Activated CD8-positive, alpha-beta memory T cell treated with anti-CD3 and anti-CD28 coated beads for 24 hours (primary cell): ENCODE data around the gene PTPMT1.
"Not testable (repeated sequence)": the region's sequence is repeated elsewhere in the genome, so short reads cannot be mapped to it uniquely, and the experiment has no call there.

Experiments used
- DNase-seq: peaks from one replicate; pipeline ENCODE4 v3.0.0-alpha.2; 2020

PTPMT1 gene

GRCh38 chr11:47550288-47551047 is 14.9 kb upstream of the PTPMT1 start:
- DNase-seq = no peak

- no peak for DNase-seq
Measured at GRCh38 chr11:47551086-47551485, 14.3 kb upstream of the PTPMT1 start.

- DNase-seq = no peak
Measured at GRCh38 chr11:47552056-47552565, 13.3 kb upstream of the PTPMT1 start.

- peak; percentile 95 for DNase-seq
Measured at GRCh38 chr11:47552566-47553405, 12.6 kb upstream of the PTPMT1 start, which contains the start of gene CELF1. Gene CELF1 (minus strand): TSS chr11:47553132. CDS start chr11:47499523, 53,609 bp downstream.

GRCh38 chr11:47553406-47553743 is 12.0 kb upstream of the PTPMT1 start:
- DNase-seq = no peak

- DNase-seq = not testable (repeated sequence)
Measured at GRCh38 chr11:47557004-47557403, 8.4 kb upstream of the PTPMT1 start.

- DNase-seq = no peak
Measured at GRCh38 chr11:47558695-47559094, 6.7 kb upstream of the PTPMT1 start.

- DNase-seq = no peak
Measured at GRCh38 chr11:47560426-47560825, 5.0 kb upstream of the PTPMT1 start.

GRCh38 chr11:47562393-47562792 is 3.0 kb upstream of the PTPMT1 start:
- not testable (repeated sequence) for DNase-seq

- not testable (repeated sequence) for DNase-seq
Measured at GRCh38 chr11:47564366-47564765, 1.0 kb upstream of the PTPMT1 start.

- no peak for DNase-seq
Measured at GRCh38 chr11:47564933-47565339, 463 bp upstream of the PTPMT1 start.

- no peak for DNase-seq
Measured at GRCh38 chr11:47566149-47566698, 825 bp downstream of the PTPMT1 start.

GRCh38 chr11:47569646-47570045 is 4.2 kb downstream of the PTPMT1 start:
- DNase-seq = no peak

- no peak for DNase-seq
Measured at GRCh38 chr11:47570651-47571356, 5.4 kb downstream of the PTPMT1 start.

GRCh38 chr11:47571357-47571729 is 5.9 kb downstream of the PTPMT1 start:
- no peak for DNase-seq

GRCh38 chr11:47571895-47572294 is 6.5 kb downstream of the PTPMT1 start:
- DNase-seq = no peak

- no peak for DNase-seq
Measured at GRCh38 chr11:47572715-47573255, 7.4 kb downstream of the PTPMT1 start.

- DNase-seq = no peak
Measured at GRCh38 chr11:47573321-47573720, 7.9 kb downstream of the PTPMT1 start.

GRCh38 chr11:47577460-47578041 is 12.2 kb downstream of the PTPMT1 start:
- no peak for DNase-seq

- peak; percentile 98 for DNase-seq
Measured at GRCh38 chr11:47578524-47579494, 13.4 kb downstream of the PTPMT1 start, which contains the start of the genes KBTBD4 and NDUFS3. Gene KBTBD4 (minus strand): TSS chr11:47578970. CDS start chr11:47578951, 19 bp downstream. Gene NDUFS3 (plus strand): TSS chr11:47579074. CDS start chr11:47579092, 18 bp downstream.

- DNase-seq = no peak
Measured at GRCh38 chr11:47583844-47584243, 18.4 kb downstream of the PTPMT1 start.
